Measurements from ENCODE around the gene CD248. TPM values are rescaled to one million over a fixed set of nuclear protein-coding genes. Genes with fewer than 3 reads are reported as not detected.

The CD248 gene
- total and polyA plus RNA-seq, 8 donors, result 69.8 to 128 (median 92.4) TPM

DNA sequence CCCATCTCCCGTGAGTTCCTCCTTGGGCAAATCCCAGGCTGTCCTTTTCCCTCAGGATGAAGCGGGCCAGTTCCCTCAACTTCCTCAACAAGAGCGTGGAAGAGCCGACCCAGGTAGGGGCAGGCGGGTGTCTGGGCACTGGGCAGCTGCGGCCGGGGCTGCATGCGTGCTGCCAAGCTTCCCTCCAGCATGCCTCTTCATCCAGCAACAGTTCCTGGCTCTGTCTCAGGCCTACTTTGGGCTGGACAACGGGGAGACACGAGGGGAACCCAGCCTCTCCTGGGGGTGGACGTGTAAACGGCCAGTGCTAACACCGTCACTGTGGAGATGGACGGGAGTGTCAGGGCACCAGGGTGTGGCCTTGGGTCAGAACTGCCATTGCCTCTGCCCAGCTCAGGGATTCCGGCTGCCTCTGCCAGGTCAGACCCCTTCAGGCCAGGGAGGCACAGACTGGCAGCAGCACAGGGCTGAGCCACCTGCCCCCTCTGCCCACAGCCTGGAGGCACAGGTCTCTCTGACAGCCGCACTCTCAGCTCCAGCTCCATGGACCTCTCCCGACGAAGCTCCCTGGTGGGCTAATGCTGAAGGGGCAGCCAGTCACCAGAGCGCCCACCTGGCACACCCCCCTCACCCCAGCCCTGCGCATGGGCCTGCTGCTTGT, 50.3 kb downstream of the CD248 start:
- H3K4me1 ChIP-seq, result peaks cover 9 to 30% of the 10 kb centered on the region in 2 donors
- TF ChIP-seq, protein P1, sequence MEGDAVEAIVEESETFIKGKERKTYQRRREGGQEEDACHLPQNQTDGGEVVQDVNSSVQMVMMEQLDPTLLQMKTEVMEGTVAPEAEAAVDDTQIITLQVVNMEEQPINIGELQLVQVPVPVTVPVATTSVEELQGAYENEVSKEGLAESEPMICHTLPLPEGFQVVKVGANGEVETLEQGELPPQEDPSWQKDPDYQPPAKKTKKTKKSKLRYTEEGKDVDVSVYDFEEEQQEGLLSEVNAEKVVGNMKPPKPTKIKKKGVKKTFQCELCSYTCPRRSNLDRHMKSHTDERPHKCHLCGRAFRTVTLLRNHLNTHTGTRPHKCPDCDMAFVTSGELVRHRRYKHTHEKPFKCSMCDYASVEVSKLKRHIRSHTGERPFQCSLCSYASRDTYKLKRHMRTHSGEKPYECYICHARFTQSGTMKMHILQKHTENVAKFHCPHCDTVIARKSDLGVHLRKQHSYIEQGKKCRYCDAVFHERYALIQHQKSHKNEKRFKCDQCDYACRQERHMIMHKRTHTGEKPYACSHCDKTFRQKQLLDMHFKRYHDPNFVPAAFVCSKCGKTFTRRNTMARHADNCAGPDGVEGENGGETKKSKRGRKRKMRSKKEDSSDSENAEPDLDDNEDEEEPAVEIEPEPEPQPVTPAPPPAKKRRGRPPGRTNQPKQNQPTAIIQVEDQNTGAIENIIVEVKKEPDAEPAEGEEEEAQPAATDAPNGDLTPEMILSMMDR (IDR thresholded peaks at IDR 0.05), result no peak
- intact Hi-C loops (cut with DNase I), result no loop called here
- H3K27ac ChIP-seq, result peak overlapping the region; percentile 93 to 94
- peaks cover 0 to 42% of the 10 kb centered on the region in 2 donors for H3K36me3 ChIP-seq
- no peaks in the 10 kb centered on the region for H3K9me3 ChIP-seq
- no peak for ATAC-seq
- DNase-seq, result no peak
- H3K4me3 ChIP-seq, result peak overlapping the region; percentile 41 to 95
- no peaks in the 10 kb centered on the region for H3K27me3 ChIP-seq

DNA sequence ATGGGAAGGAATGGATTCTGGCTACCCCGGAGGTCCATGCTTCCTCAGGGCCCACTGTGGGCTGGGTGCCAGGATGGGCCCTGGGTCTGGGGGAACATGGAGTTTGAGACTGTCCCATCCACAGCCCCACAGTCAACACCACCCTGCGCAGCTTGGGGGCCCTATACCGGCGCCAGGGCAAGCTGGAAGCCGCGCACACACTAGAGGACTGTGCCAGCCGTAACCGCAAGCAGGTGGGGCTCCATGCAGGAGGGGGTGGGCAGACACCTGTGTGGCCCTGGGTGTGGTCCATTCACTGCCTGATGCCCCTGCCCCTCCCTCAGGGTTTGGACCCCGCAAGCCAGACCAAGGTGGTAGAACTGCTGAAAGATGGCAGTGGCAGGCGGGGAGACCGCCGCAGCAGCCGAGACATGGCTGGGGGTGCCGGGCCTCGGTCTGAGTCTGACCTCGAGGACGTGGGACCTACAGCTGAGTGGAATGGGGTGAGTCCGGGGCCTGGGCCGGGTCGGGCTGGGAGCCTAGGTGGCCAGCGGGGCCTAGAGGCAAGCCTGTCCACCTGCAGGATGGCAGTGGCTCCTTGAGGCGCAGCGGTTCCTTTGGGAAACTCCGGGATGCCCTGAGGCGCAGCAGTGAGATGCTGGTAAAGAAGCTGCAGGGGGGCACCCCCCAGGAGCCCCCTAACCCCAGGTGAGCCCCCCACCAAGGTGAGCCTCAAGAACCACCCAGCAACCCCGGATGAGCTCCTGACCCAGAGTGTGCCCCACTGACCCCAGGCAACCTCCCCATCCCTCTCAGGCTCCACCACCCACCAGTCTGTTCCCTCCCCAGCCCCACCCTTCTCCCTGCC, 51.1 kb downstream of the CD248 start:
- Histone ChIP-seq H3K4me3 (no peak overlapping the region), H3K4me1 (peaks cover 9 to 30% of the 10 kb centered on the region in 2 donors), H3K27me3 (no peaks in the 10 kb centered on the region), H3K9me3 (no peaks in the 10 kb centered on the region), H3K27ac (no peak overlapping the region), H3K36me3 (peaks cover 0 to 48% of the 10 kb centered on the region in 2 donors)
- no peak for ATAC-seq
- no peak for DNase-seq
- intact Hi-C loops (cut with DNase I), result no loop called here
- TF ChIP-seq, protein P1 (IDR thresholded peaks at IDR 0.05), result no peak

DNA sequence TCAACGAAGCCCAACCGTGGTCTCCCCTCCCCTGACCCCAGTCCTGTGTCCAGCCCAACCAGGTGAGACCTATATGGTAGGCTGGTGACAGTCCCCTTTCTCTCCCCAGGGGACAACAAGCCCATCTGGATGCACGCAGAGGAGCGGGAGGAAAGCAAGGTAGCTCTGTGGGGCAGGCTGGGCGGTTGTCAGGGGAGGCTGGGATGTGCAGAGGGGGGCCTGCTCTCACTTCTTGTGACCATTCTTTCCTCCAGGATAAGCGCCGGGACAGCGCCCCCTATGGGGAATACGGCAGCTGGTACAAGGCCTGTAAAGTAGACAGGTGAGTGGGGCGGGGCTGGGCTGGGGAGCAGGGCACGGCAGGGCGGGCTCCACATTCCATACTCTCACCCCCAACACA, 51.9 kb downstream of the CD248 start:
- DNase-seq, result no peak
- no peak for ATAC-seq
- Histone ChIP-seq H3K4me1 (peaks cover 8 to 23% of the 10 kb centered on the region in 2 donors), H3K36me3 (peaks cover 0 to 56% of the 10 kb centered on the region in 2 donors), H3K27ac (no peak overlapping the region), H3K4me3 (no peak overlapping the region), H3K9me3 (no peaks in the 10 kb centered on the region), H3K27me3 (no peaks in the 10 kb centered on the region)
- TF ChIP-seq, protein P1 (IDR thresholded peaks at IDR 0.05), result peak in 1 of 2 donors; percentile 30
- intact Hi-C loops (cut with DNase I), result no loop called here

Other genes starting within 250 kb of the CD248 start
- gene PACS1, start 246.8 kb downstream of the CD248 start, total RNA-seq, result 10 to 100 TPM; 53.7 to 54.7 TPM
- gene PACS1, start 246.8 kb downstream of the CD248 start, polyA plus RNA-seq (ENCODE audit: insufficient read length in 6 of 6), result 10 to 100 TPM; 50.7 to 57.5 (median 55.6) TPM
- gene KLC2, start 59.3 kb downstream of the CD248 start, total RNA-seq, result 10 to 100 TPM; 32.8 to 34.3 TPM
- gene KLC2, start 59.3 kb downstream of the CD248 start, polyA plus RNA-seq (ENCODE audit: insufficient read length in 6 of 6), result 10 to 100 TPM; 17.0 to 24.9 (median 19.8) TPM
- gene RAB1B, start 48.4 kb downstream of the CD248 start, total RNA-seq, result 100 to 1,000 TPM; 141 to 154 TPM
- 100 to 1,000 TPM; 114 to 136 (median 128) TPM for gene RAB1B, start 48.4 kb downstream of the CD248 start, polyA plus RNA-seq (ENCODE audit: insufficient read length in 6 of 6)
- gene CNIH2, start 38.9 kb downstream of the CD248 start, total RNA-seq, result 1 to 10 TPM in 1 of 2 donors, under 1 TPM in 1; 0.81 to 1.4 TPM
- 1 to 10 TPM; 2.8 to 5.2 (median 3.9) TPM for gene CNIH2, start 38.9 kb downstream of the CD248 start, polyA plus RNA-seq (ENCODE audit: insufficient read length in 6 of 6)
- 100 to 1,000 TPM in 1 of 2 donors, 10 to 100 TPM in 1; 97.1 to 118 TPM for gene YIF1A, start 27.9 kb downstream of the CD248 start, total RNA-seq
- 10 to 100 TPM; 32.9 to 57.5 (median 43.6) TPM for gene YIF1A, start 27.9 kb downstream of the CD248 start, polyA plus RNA-seq (ENCODE audit: insufficient read length in 6 of 6)
- gene TMEM151A, start 25.1 kb downstream of the CD248 start, total RNA-seq, result under 1 TPM in 1 of 2 donors, not detected in 1; 0.21 TPM
- under 1 TPM; 0.17 to 0.47 (median 0.28) TPM for gene TMEM151A, start 25.1 kb downstream of the CD248 start, polyA plus RNA-seq (ENCODE audit: insufficient read length in 6 of 6)
- gene RIN1, start 19.4 kb upstream of the CD248 start, total RNA-seq, result 10 to 100 TPM in 1 of 2 donors, 1 to 10 TPM in 1; 7.1 to 10.2 TPM
- 1 to 10 TPM; 1.7 to 4.5 (median 3.0) TPM for gene RIN1, start 19.4 kb upstream of the CD248 start, polyA plus RNA-seq (ENCODE audit: insufficient read length in 6 of 6)
- gene BRMS1, start 28.1 kb upstream of the CD248 start, total RNA-seq, result 10 to 100 TPM; 28.7 to 34.3 TPM
- 10 to 100 TPM; 19.5 to 26.6 (median 24.5) TPM for gene BRMS1, start 28.1 kb upstream of the CD248 start, polyA plus RNA-seq (ENCODE audit: insufficient read length in 6 of 6)
- gene B4GAT1, start 30.6 kb upstream of the CD248 start, total RNA-seq, result 10 to 100 TPM; 22.9 to 29.7 TPM
- gene B4GAT1, start 30.6 kb upstream of the CD248 start, polyA plus RNA-seq (ENCODE audit: insufficient read length in 6 of 6), result 10 to 100 TPM; 29.8 to 35.9 (median 30.9) TPM
- 10 to 100 TPM; 16.2 to 22.8 TPM for gene SLC29A2, start 54.7 kb upstream of the CD248 start, total RNA-seq
- gene SLC29A2, start 54.7 kb upstream of the CD248 start, polyA plus RNA-seq (ENCODE audit: insufficient read length in 6 of 6), result 10 to 100 TPM in 1 of 6 donors, 1 to 10 TPM in 5; 7.4 to 10.9 (median 8.9) TPM
- under 1 TPM in 1 of 2 donors, not detected in 1; 0.64 TPM for gene NPAS4, start 104.0 kb upstream of the CD248 start, total RNA-seq
- gene NPAS4, start 104.0 kb upstream of the CD248 start, polyA plus RNA-seq (ENCODE audit: insufficient read length in 6 of 6), result under 1 TPM; 0.06 to 0.53 (median 0.20) TPM
- 10 to 100 TPM; 29.6 to 39.5 TPM for gene MRPL11, start 121.8 kb upstream of the CD248 start, total RNA-seq
- 10 to 100 TPM; 57.2 to 73.5 (median 64.2) TPM for gene MRPL11, start 121.8 kb upstream of the CD248 start, polyA plus RNA-seq (ENCODE audit: insufficient read length in 6 of 6)
- 10 to 100 TPM in 1 of 2 donors, 1 to 10 TPM in 1; 7.5 to 12.9 TPM for gene PELI3, start 149.9 kb upstream of the CD248 start, total RNA-seq
- gene PELI3, start 149.9 kb upstream of the CD248 start, polyA plus RNA-seq (ENCODE audit: insufficient read length in 6 of 6), result 1 to 10 TPM; 3.9 to 6.6 (median 5.6) TPM
- 10 to 100 TPM; 46.4 to 68.1 TPM for gene DPP3, start 163.4 kb upstream of the CD248 start, total RNA-seq
- gene DPP3, start 163.4 kb upstream of the CD248 start, polyA plus RNA-seq (ENCODE audit: insufficient read length in 6 of 6), result 10 to 100 TPM; 15.0 to 20.6 (median 17.1) TPM
- gene BBS1, start 193.6 kb upstream of the CD248 start, total RNA-seq, result 10 to 100 TPM; 22.8 to 37.3 TPM
- 10 to 100 TPM; 58.4 to 75.1 (median 64.6) TPM for gene BBS1, start 193.6 kb upstream of the CD248 start, polyA plus RNA-seq (ENCODE audit: insufficient read length in 6 of 6)
- 10 to 100 TPM; 14.3 to 17.0 TPM for gene ZDHHC24, start 229.0 kb upstream of the CD248 start, total RNA-seq
- 1 to 10 TPM; 4.7 to 6.3 (median 5.7) TPM for gene ZDHHC24, start 229.0 kb upstream of the CD248 start, polyA plus RNA-seq (ENCODE audit: insufficient read length in 6 of 6)
- gene ACTN3, start 229.9 kb upstream of the CD248 start, total RNA-seq, result under 1 TPM in 1 of 2 donors, not detected in 1; 0.16 TPM
- gene ACTN3, start 229.9 kb upstream of the CD248 start, polyA plus RNA-seq (ENCODE audit: insufficient read length in 6 of 6), result under 1 TPM in 1 of 6 donors, not detected in 5; 0.06 TPM

Measured in left lung (tissue), 10 donors.